HG02763 (cell line): ENCODE results near the gene TP53.

ENCODE experiments used
- ATAC-seq: cut with Tn5 transposase; IDR thresholded peaks from one replicate; pipeline ENCODE4 v1.9.1; 2021; ENCODE audit warnings: mild to moderate bottlenecking, moderate library complexity; ENCODE audit not compliant: unreplicated experiment

Gene TP53

GRCh38 chr17:7707446-7707845 is 20.2 kb upstream of the TP53 start:
- ATAC-seq, result no peak

- no peak for ATAC-seq
These were observed 19.5 kb upstream of the TP53 start for GRCh38 chr17:7706631-7707354.

GRCh38 chr17:7705269-7706255 is 18.3 kb upstream of the TP53 start:
- no peak for ATAC-seq

GRCh38 chr17:7704601-7705268 is 17.4 kb upstream of the TP53 start, which contains the start of gene EFNB3:
Gene EFNB3 (plus strand): TSS chr17:7705202. CDS start chr17:7705599, 397 bp downstream.
- ATAC-seq, result no peak

GRCh38 chr17:7703584-7704479 is 16.5 kb upstream of the TP53 start:
- no peak for ATAC-seq

DNA sequence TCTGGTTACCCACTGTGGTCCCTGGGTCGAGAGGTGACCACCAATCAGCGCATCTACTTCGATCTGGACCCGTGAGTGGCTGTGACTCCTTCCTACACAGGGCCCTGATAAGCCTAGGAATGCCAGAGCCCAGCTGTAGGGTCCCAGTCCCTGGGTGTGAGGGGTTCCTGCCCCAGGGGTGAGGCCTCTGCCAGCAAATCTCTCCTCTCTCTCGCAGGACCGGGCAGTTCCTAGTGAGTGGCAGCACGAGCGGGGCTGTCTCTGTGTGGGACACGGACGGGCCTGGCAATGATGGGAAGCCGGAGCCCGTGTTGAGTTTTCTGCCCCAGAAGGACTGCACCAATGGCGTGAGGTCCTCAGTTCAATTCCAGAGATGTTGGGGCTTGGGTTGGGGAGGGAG is 15.5 kb upstream of the TP53 start:
- ATAC-seq, result no peak

GRCh38 chr17:7701681-7702080 is 14.4 kb upstream of the TP53 start:
- no peak for ATAC-seq

DNA sequence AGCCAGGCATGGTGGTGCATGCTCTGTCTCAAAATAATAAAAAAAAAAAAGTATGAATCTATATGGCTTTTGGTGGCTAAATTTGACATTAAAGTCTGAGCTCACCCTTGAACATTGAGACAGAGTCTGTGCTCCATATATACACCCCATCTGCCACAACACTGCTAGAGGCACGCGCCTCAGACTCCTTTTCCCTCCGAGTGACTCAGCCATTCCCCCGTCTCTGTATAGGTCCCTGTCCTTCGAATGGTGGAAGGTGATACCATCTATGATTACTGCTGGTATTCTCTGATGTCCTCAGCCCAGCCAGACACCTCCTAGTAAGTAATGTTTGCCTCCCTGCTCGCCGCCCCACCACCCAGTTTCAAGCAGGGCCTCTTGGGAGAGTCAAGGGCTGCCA is 13.2 kb upstream of the TP53 start:
- ATAC-seq, result no peak

GRCh38 chr17:7697828-7698588 is 10.7 kb upstream of the TP53 start:
- ATAC-seq, result no peak

GRCh38 chr17:7695586-7695985 is 8.3 kb upstream of the TP53 start:
- ATAC-seq, result no peak

DNA sequence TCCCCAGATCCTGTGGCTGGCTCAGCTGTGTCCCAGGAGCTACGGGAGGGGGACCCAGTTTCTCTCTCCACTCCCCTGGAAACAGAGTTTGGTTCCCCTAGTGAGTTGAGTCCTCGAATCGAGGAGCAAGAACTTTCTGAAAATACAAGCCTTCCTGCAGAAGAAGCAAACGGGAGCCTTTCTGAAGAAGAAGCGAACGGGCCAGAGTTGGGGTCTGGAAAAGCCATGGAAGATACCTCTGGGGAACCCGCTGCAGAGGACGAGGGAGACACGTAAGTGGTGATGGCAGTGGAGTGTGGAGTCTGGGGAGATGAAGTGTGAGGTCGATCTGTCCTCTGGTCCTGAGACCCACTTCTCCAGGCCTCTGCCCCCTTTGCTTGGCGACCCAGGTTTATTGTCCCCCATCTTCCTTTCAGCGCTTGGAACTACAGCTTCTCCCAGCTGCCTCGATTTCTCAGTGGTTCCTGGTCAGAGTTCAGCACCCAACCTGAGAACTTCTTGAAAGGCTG is 1.6 kb upstream of the TP53 start:
- no peak for ATAC-seq

DNA sequence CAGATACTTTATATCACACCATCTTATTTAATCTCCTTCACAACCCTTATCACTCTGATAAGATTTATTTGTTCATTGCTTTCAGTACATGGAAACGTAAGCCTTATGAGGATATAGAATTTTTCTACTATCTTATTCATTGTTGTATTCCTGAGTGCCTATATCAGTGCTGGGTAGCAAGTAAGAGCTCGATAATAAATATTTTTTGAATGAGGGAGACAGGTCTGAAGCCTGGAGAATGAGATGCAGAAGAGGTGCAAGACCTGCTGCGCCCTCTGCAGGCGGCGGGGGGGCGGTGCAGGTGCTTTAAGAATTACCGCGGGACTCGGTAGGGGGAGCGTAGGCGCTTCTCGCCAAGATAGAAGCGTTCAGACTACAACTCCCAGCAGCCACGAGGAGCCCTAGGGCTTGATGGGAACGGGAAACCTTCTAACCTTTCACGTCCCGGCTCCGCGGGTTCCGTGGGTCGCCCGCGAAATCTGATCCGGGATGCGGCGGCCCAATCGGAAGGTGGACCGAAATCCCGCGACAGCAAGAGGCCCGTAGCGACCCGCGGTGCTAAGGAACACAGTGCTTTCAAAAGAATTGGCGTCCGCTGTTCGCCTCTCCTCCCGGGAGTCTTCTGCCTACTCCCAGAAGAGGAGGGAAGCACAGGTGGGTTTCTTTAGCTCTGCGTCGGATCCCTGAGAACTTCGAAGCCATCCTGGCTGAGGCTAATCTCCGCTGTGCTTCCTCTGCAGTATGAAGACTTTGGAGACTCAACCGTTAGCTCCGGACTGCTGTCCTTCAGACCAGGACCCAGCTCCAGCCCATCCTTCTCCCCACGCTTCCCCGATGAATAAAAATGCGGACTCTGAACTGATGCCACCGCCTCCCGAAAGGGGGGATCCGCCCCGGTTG is 868 bp upstream of the TP53 start, which contains the start of gene WRAP53:
TSS of gene WRAP53 (plus strand) at position 570 of the 900 bp plus-strand sequence. CDS start at position 742, 172 bp downstream.
- peak; percentile 72 for ATAC-seq

DNA sequence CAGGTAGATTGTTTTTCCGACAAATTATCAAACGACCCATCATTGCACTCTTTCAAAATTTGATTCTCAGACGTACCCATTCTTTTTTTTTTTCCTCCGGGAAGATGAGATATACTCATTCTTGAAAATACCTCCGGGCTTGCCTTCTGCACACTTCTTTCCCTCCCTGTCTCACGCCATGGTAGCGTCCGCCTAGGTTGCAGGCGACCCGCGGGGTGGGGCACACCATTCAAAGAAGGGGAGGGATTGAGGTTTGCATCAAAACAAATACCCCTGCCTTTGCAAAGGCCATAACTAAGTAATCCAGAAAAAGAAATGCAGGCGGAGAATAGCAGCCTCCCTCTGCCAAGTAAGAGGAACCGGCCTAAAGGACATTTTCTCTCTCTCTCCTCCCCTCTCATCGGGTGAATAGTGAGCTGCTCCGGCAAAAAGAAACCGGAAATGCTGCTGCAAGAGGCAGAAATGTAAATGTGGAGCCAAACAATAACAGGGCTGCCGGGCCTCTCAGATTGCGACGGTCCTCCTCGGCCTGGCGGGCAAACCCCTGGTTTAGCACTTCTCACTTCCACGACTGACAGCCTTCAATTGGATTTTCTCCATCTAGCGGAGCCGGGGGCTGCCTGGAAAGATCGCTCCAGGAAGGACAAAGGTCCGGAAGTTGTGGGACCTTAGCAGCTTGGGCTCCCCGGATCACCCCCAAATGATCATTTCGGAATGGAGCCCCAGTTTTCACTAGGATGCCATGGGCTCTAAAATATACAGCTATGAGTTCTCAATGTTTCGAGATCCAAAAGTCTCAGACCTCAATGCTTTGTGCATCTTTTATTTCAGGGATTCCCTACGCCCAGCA is 843 bp downstream of the TP53 start:
- peak; percentile 42 for ATAC-seq

GRCh38 chr17:7685533-7686221 is 1.6 kb downstream of the TP53 start:
- peak; percentile 51 for ATAC-seq

DNA sequence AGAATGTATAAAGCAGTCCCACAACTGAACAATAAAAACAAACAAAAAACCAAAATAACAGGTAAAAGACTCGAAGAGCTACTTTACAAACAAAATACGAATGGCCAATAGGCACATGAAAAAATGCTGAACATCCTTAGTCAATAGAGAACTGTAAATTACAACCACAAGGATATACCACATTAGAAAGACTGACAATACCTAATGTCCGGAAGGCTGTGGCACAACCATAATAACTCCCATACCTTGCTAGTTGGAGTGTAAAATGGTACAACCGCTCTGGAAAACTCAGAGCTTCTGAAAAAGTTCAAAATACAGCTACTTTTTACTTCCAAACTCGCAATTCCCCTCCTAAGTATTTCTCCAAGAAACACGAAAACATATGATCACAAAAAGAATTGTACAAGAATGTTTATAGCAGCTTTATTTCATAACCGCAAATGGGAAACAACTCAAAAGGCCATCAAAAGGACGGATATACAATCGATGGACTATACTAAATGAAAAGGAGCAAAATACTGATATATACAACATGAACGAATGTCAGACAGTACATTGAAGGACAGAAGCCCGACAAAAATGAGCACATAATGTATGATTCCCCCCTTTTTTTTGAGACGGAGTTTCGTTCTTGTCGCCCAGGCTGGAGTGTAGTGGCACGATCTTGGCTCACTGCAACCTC is 2.3 kb downstream of the TP53 start:
- ATAC-seq, result no peak

DNA sequence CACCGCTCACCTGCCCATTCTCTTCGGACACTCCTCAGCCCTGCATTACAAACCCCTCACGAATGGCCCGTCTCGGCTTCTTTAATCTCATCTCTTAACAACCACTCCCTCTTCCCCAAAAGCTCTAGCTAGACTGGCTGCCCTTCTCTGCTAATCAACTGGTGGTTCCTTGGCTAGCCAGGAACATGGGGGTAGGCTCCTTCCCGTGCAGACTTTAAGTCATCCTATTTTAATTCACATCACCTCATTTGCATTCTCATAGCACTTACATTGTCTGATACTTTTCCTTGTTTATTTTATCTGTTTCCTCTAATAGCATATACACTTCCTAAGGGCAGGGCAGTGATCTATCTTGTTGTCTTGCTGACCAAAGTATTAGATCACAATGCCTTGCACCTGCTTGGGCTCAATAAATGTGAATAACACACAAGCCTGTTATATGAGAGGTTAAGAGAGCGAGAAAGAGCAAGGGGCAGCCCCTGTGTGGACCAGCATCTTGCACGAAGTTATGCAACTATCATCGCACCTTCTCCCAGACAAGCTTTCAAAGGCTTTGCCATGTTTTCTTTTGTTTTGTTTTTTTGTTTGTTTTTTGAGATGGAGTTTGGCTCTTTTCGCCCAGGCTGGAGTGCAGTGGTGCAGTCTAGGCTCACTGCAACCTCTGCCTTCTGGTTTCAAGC is 9.8 kb downstream of the TP53 start:
- ATAC-seq, result no peak
